22Rv1 (cell line): ENCODE measurements around the gene COL25A1.

Source experiments
- H3K27ac ChIP-seq: fragments of 450-650 bp; 2 replicates; pipeline ENCODE4 v1.5.1; 2017
- CTCF ChIP-seq: fragments of 450-650 bp; IDR thresholded peaks from 2 replicates; pipeline ENCODE4 v1.5.1; 2017; ENCODE audit warnings: mild to moderate bottlenecking
- ZFX ChIP-seq: fragments of 450-650 bp; IDR thresholded peaks from 2 replicates; pipeline ENCODE4 v1.6.1; 2017; ENCODE audit warnings: antibody characterized with exemption, borderline replicate concordance

COL25A1 gene

GRCh38 chr4:109185548-109185947, 116.9 kb downstream of the COL25A1 start:
- H3K27ac ChIP-seq: no peak overlapping the region
- no peak for TF ChIP-seq ZFX
- TF ChIP-seq CTCF: no peak

DNA sequence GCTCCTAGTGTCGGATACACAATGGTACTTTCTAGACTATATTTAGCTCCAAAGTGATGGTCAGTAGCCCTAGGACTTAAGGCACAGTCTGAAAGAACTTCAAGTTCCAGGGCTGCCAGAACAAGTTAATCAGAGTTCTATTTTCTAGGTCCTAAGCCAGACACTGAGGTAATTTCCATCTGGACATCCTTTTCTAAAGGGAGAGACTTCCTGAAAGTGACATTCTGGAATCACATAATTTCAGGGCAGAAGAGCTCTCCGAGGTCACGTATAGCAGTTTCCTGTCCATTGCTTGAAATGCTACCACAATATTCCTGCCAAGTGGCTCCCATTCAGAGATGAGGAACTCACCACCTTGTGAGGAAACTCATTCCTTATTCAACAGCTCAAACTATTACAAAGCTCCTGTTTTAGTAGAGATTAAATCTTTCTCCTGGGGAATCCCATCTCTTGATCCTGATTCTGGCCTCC, 117.9 kb downstream of the COL25A1 start:
- no peak for TF ChIP-seq ZFX
- no peak for TF ChIP-seq CTCF
- H3K27ac ChIP-seq: no peak overlapping the region

DNA sequence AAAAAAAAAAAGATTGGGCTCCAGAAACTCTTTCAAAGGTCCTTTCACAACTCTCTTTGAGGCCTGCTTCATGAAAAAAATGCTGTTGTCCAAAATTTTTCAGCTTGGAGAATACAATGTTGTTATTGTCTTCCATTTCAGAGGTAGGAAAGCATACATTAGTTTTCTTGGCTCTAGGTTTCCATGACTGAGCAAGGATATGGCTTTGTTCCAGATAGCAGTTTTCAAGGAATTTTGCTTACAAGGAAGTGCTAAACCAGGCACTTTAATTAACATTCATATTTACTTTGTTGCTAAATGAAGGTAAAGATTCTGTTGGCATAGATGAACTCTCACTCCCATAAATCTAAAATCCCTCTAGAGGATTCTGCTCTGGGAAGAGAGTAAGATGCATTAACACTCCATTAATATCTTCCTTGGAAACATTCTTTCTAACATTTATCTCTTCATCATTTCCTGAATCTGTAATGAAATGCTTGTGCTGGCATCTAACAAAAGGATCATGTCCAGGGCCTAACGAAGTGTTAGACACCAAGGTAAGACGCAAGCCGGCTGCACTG, 118.4 kb downstream of the COL25A1 start:
- no peak overlapping the region for H3K27ac ChIP-seq

DNA sequence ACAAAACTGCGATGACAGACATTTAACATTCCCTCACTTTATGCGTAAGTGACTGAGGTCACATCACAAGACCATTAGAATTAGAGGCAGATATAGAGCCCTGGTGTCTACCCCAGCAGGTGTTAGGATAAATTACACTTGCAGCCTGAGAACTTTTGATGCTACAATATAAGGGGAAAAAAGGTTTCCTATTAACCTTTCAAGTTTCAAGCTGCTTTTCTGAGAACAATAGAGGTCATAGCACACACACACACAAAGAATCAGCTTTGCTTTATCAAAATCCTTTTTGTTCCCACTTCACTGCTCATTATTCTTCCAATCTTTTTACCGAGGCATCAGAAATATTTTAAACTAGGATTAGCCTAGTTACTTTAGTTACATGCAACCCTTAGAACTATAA, 119.8 kb downstream of the COL25A1 start:
- no peak overlapping the region for H3K27ac ChIP-seq
- no peak for TF ChIP-seq CTCF
- no peak for TF ChIP-seq ZFX

More for the DNA sequence above, 118.4 kb downstream of the COL25A1 start:
- TF ChIP-seq CTCF (no peak), ZFX (no peak)

GRCh38 chr4:109179061-109179460, 123.4 kb downstream of the COL25A1 start:
- no peak overlapping the region for H3K27ac ChIP-seq
- no peak for TF ChIP-seq CTCF

DNA sequence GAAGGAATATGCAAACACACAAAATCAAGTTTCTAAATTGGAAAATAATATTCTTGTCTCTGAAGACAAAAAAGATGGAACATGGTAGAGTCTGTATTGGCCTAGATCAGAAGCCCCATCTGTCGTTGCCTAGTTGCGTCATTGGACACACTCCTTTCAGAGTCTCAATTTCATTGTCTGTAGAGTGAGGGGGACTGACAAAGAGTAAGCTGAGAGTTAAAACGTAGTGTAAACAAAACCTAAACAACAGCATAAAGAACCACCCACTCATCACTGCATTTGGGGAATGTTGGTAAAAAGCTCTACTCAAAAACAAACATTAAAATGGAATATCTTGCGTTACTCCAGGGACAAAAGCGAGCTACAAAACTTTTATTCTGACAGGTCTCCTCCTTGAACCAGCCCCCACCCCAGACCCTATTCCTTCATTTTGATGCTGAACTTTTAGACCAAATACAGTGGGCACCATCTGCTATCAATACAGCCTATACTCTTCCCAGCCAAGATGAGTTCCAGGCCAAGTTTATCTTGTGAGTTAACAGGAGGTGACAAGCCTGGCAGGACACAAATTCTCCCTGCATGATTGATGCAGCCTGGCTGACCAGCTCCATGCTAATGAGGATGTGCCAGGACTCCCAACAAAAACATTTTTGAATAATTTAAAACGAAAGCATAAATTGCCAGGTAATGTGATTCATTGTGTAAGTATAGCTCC, 125.2 kb downstream of the COL25A1 start:
- no peak overlapping the region for H3K27ac ChIP-seq

More for the DNA sequence above, 125.2 kb downstream of the COL25A1 start:
- TF ChIP-seq ZFX (no peak), CTCF (no peak)
